Measurements from ENCODE around the gene COL25A1.

DNA sequence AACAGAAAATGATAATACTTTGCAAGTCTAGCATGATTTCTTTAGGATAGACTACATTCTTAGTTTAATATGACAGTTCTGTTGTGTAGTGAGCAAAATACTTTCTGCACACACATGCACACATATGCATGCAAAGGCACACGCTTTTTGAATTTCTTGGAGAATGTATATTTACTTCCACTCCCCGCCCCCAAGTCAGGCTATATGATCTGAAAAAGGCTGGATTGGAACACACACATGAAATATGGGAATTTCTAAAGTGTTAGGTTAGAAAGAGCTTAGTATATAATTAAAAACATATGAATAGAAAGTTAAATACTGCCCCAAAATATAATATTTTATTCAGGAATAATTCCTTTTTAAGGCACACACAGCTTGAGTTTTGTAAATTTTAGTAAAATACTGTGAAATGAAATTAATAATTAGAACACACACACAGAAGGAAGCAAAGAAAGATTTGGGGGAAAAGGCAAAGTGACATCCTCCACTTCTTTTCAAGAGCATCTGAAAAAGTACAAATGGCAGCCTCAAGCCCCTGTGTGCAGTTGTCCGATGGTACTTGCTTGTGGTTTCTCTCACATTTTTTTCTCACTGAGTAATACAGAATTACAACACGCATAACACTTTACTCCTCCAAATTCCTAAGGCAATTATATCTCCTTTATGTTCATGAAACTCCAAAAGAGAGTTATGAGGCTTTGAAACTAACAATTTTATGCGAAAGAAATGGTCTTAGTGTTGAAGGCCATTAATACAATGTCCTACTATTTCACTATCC, 310.7 kb downstream of the COL25A1 start:
- no peak for TF ChIP-seq POLR2A (IDR thresholded peaks at IDR 0.05)
- no peak for TF ChIP-seq EP300 (IDR thresholded peaks at IDR 0.05)
- TF ChIP-seq, protein P1, sequence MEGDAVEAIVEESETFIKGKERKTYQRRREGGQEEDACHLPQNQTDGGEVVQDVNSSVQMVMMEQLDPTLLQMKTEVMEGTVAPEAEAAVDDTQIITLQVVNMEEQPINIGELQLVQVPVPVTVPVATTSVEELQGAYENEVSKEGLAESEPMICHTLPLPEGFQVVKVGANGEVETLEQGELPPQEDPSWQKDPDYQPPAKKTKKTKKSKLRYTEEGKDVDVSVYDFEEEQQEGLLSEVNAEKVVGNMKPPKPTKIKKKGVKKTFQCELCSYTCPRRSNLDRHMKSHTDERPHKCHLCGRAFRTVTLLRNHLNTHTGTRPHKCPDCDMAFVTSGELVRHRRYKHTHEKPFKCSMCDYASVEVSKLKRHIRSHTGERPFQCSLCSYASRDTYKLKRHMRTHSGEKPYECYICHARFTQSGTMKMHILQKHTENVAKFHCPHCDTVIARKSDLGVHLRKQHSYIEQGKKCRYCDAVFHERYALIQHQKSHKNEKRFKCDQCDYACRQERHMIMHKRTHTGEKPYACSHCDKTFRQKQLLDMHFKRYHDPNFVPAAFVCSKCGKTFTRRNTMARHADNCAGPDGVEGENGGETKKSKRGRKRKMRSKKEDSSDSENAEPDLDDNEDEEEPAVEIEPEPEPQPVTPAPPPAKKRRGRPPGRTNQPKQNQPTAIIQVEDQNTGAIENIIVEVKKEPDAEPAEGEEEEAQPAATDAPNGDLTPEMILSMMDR (IDR thresholded peaks at IDR 0.05): no peak
- no peak for TF ChIP-seq POLR2AphosphoS5 (IDR thresholded peaks at IDR 0.05)

Data from upper lobe of left lung (tissue), 4 donors.